LNCaP clone FGC (cell line): ENCODE results near the gene MRPL50.

ENCODE experiments used
- DNase-seq: peaks from one replicate; pipeline ENCODE4 v3.0.0-alpha.2; 2011; ENCODE audit warnings: low read depth
- H3K4me3 ChIP-seq: 2 replicates; pipeline ENCODE4 v1.5.1; 2011; ENCODE audit warnings: mild to moderate bottlenecking, low read depth, low read length, control low read depth
- CTCF ChIP-seq: IDR thresholded peaks from 2 replicates; pipeline ENCODE4 v1.5.1; 2012; ENCODE audit warnings: mild to moderate bottlenecking; ENCODE audit not compliant: control insufficient read depth, insufficient read depth; ENCODE audit errors: extremely low read depth

The MRPL50 gene

GRCh38 chr9:101398068-101398929 lies at the start of gene MRPL50, which contains the start of gene ZNF189:
MRPL50 (minus strand) TSS chr9:101398618; CDS start chr9:101398592, 26 bp downstream.
ZNF189 (plus strand) TSS chr9:101398851; CDS start chr9:101399157, 306 bp downstream.
- DNase-seq: peak; percentile 98
- TF ChIP-seq CTCF: no peak
- H3K4me3 ChIP-seq: peak within 1 kb of the TSS; percentile 57

GRCh38 chr9:101446732-101447131 lies 48.3 kb upstream of the MRPL50 start:
- no peak for DNase-seq
- no peak for TF ChIP-seq CTCF
- no peak overlapping the region for H3K4me3 ChIP-seq

GRCh38 chr9:101445353-101446029 lies 47.1 kb upstream of the MRPL50 start:
- DNase-seq: no peak
- TF ChIP-seq CTCF: no peak
- no peak overlapping the region for H3K4me3 ChIP-seq

- no peak for TF ChIP-seq CTCF
- no peak for DNase-seq
These were observed 45.0 kb upstream of the MRPL50 start for GRCh38 chr9:101443364-101443771.

GRCh38 chr9:101442736-101443135 lies 44.3 kb upstream of the MRPL50 start:
- H3K4me3 ChIP-seq: no peak overlapping the region
- DNase-seq: no peak
- TF ChIP-seq CTCF: no peak

More at GRCh38 chr9:101443364-101443771, 45.0 kb upstream of the MRPL50 start:
- H3K4me3 ChIP-seq: no peak overlapping the region

GRCh38 chr9:101442318-101442717 lies 43.9 kb upstream of the MRPL50 start:
- TF ChIP-seq CTCF: no peak
- no peak overlapping the region for H3K4me3 ChIP-seq

More at GRCh38 chr9:101442318-101442717, 43.9 kb upstream of the MRPL50 start:
- DNase-seq: no peak
